IMR-90 (cell line): Measurements from ENCODE around the gene ZNF341. TPM values are rescaled to one million over a fixed set of nuclear protein-coding genes. Genes with fewer than 3 reads are reported as not detected.

ENCODE experiments used
- ATAC-seq: fragments of 200-7000 bp; cut with Tn5 transposase; 2 replicates; pipeline ENCODE4 v1.9.1; 2020; ENCODE audit warnings: low read depth, mild to moderate bottlenecking, moderate library complexity
- BruUV-seq: library from RNA; stranded (reverse); fragments of 400-500 nt; replicated peaks from 2 replicates; lab custom pipeline; 2021; lab: Mats Ljungman, UMichigan
- CTCF ChIA-PET: fragments of 300-600 bp; formaldehyde crosslinking; extraction: SDS; loops from one replicate; lab custom pipeline; 2021; ENCODE audit warnings: antibody characterized with exemption; lab: Yijun Ruan, JAX
- POLR2A ChIA-PET: fragments of 300-600 bp; sonication (Branson Sonifier 250); formaldehyde crosslinking; loops from one replicate; lab custom pipeline; 2022; ENCODE audit warnings: antibody characterized with exemption; ENCODE audit not compliant: unreplicated experiment; lab: Charles Lee
- DNase-seq: peaks from one replicate; pipeline ENCODE4 v3.0.0; 2013
- H2AFZ ChIP-seq: replicated peaks from 2 replicates; pipeline ENCODE3; 2013; ENCODE audit warnings: low read length, mild to moderate bottlenecking; ENCODE audit not compliant: poor library complexity
- H2AK5ac ChIP-seq: 2 replicates; pipeline ENCODE4 v1.6.1; 2013; ENCODE audit warnings: low read depth, low read length, inconsistent platforms
- H2AK9ac ChIP-seq: replicated peaks from 2 replicates; pipeline ENCODE3; 2013; ENCODE audit warnings: mild to moderate bottlenecking, low read depth, low read length, moderate library complexity; ENCODE audit not compliant: poor library complexity
- H2BK120ac ChIP-seq: 2 replicates; pipeline ENCODE4 v1.6.1; 2013; ENCODE audit warnings: low read depth, low read length, inconsistent platforms
- H2BK15ac ChIP-seq: 3 replicates; pipeline ENCODE4 v1.6.1; 2013; ENCODE audit warnings: low read depth, low read length, inconsistent platforms
- H2BK20ac ChIP-seq: 2 replicates; pipeline ENCODE4 v1.6.1; 2013; ENCODE audit warnings: low read depth, mild to moderate bottlenecking, inconsistent platforms, low read length, moderate library complexity
- H2BK5ac ChIP-seq: 2 replicates; pipeline ENCODE4 v1.6.1; 2013; ENCODE audit warnings: mild to moderate bottlenecking, low read depth, low read length, inconsistent platforms; ENCODE audit not compliant: poor library complexity, severe bottlenecking
- H3K14ac ChIP-seq: replicated peaks from 2 replicates; pipeline ENCODE4 v1.6.1; 2013; ENCODE audit warnings: low read depth, low read length, inconsistent platforms
- H3K18ac ChIP-seq: 2 replicates; pipeline ENCODE4 v1.6.1; 2013; ENCODE audit warnings: low read depth, low read length, control low read depth
- H3K23ac ChIP-seq: 2 replicates; pipeline ENCODE4 v1.6.1; 2013; ENCODE audit warnings: low read depth, low read length, inconsistent platforms
- H3K27ac ChIP-seq: 2 replicates; pipeline ENCODE4 v1.5.1; 2013; ENCODE audit warnings: mild to moderate bottlenecking, control low read depth, low read length; ENCODE audit not compliant: insufficient read depth
- H3K27me3 ChIP-seq: 2 replicates; pipeline ENCODE4 v1.6.1; 2013; ENCODE audit warnings: low read length; ENCODE audit not compliant: control insufficient read depth, insufficient read depth
- H3K36me3 ChIP-seq: 2 replicates; pipeline ENCODE4 v1.6.1; 2013; ENCODE audit warnings: low read length, mixed read lengths; ENCODE audit not compliant: control insufficient read depth, insufficient read depth
- H3K4ac ChIP-seq: 2 replicates; pipeline ENCODE4 v1.6.1; 2013; ENCODE audit warnings: low read depth, low read length, inconsistent platforms
- H3K4me1 ChIP-seq: 2 replicates; pipeline ENCODE4 v1.6.1; 2013; ENCODE audit warnings: low read length, mixed read lengths; ENCODE audit not compliant: control insufficient read depth, insufficient read depth
- H3K4me2 ChIP-seq: 2 replicates; pipeline ENCODE4 v1.6.1; 2013; ENCODE audit warnings: low read depth, mild to moderate bottlenecking, control low read depth, low read length, moderate library complexity
- H3K4me3 ChIP-seq: 2 replicates; pipeline ENCODE4 v1.5.1; 2013; ENCODE audit warnings: low read depth, mild to moderate bottlenecking, control low read depth, low read length, moderate library complexity; ENCODE audit not compliant: insufficient read depth
- H3K56ac ChIP-seq: 2 replicates; pipeline ENCODE4 v1.6.1; 2013; ENCODE audit warnings: low read length, inconsistent platforms; ENCODE audit not compliant: insufficient read depth; ENCODE audit errors: extremely low read depth
- H3K79me1 ChIP-seq, 2 experiments: 2 replicates each; pipeline ENCODE4 v1.6.1; 2013; ENCODE audit warnings: low read length in 2 of 2, inconsistent platforms in 1 of 2, low read depth in 1 of 2
- H3K9ac ChIP-seq: 2 replicates; pipeline ENCODE4 v1.6.1; 2013; ENCODE audit warnings: low read depth, low read length, control low read depth
- H3K9me1 ChIP-seq: 2 replicates; pipeline ENCODE4 v1.6.1; 2013; ENCODE audit warnings: low read length, inconsistent platforms; ENCODE audit not compliant: insufficient read depth
- H3K9me3 ChIP-seq: 2 replicates; pipeline ENCODE4 v1.6.1; 2013; ENCODE audit warnings: low read length; ENCODE audit not compliant: control insufficient read depth, insufficient read depth
- H4K20me1 ChIP-seq: 2 replicates; pipeline ENCODE4 v1.6.1; 2013; ENCODE audit warnings: low read length, inconsistent platforms; ENCODE audit not compliant: insufficient read depth
- H4K5ac ChIP-seq: 2 replicates; pipeline ENCODE4 v1.6.1; 2013; ENCODE audit warnings: mild to moderate bottlenecking, low read depth, low read length, control low read depth
- H4K8ac ChIP-seq, 2 experiments: 2 replicates each; pipeline ENCODE4 v1.6.1; 2013; ENCODE audit warnings: low read depth in 2 of 2, low read length in 2 of 2, control low read depth in 1 of 2, inconsistent platforms in 1 of 2
- H4K91ac ChIP-seq: 2 replicates; pipeline ENCODE4 v1.6.1; 2013; ENCODE audit warnings: low read depth, low read length, inconsistent platforms; ENCODE audit not compliant: insufficient read depth
- CHD1 ChIP-seq: IDR thresholded peaks from 2 replicates; pipeline ENCODE4 v1.6.1; 2012; ENCODE audit warnings: low read depth, low read length, improper control_type of control experiment
- NFE2L2 ChIP-seq: fragments of 150-350 bp; IDR thresholded peaks from 2 replicates; pipeline ENCODE4 v1.6.1; 2016; ENCODE audit warnings: low read depth, mild to moderate bottlenecking, low read length
- RAD21 ChIP-seq: IDR thresholded peaks from 2 replicates; pipeline ENCODE4 v1.6.1; 2012; ENCODE audit warnings: low read length, improper control_type of control experiment
- RFX5 ChIP-seq: IDR thresholded peaks from 2 replicates; pipeline ENCODE4 v1.8.0; 2012; ENCODE audit warnings: low read depth, mild to moderate bottlenecking, low read length, moderate library complexity
- WGBS, 2 experiments: methylation state at CpG; one replicate each; pipeline versions ENCODE4 v1.1.5 to v1.1.7; 2013; ENCODE audit warnings: missing lambda C conversion rate in 2 of 2; ENCODE audit not compliant: insufficient read length in 1 of 2; ENCODE audit errors: extremely low coverage in 2 of 2; 5-methylcytosine and 5-hydroxymethylcytosine counted together
- dilution Hi-C: fragments of 300-500 bp; cut with HindIII; formaldehyde crosslinking; loops from one replicate; pipeline ENCODE4 v1.14.3; 2018; ENCODE audit warnings: low sequenced_read_pairs; ENCODE audit not compliant: unreplicated experiment
- in situ Hi-C: fragments of 300-500 bp; cut with MboI; formaldehyde crosslinking; loops from 3 replicates; pipeline ENCODE4 v1.14.3; 2019; ENCODE audit warnings: low sequenced_read_pairs, inconsistent platforms, mixed read lengths
- intact Hi-C: fragments of 100-400 bp; cut with micrococcal nuclease; formaldehyde crosslinking; loops from 2 replicates; pipeline ENCODE4 v1.10.0; 2022
- polyA plus RNA-seq, 3 experiments: library from polyadenylated mRNA; depleted of rRNA; stranded (reverse); fragments of >200 nt; gene quantifications; 2 replicates each; pipeline ENCODE4 v1.2.3, GENCODE V29; 2012; ENCODE audit warnings: low replicate concordance in 1 of 3
- total RNA-seq: library from RNA; depleted of rRNA; stranded (reverse); fragments of >200 nt; gene quantifications from 2 replicates; pipeline ENCODE4 v1.2.3, GENCODE V29; 2012
- TF ChIP-seq, protein P1 (sequence below): fragments of 150-350 bp; IDR thresholded peaks from 2 replicates; pipeline ENCODE4 v1.6.1; 2016; ENCODE audit warnings: low read depth, mild to moderate bottlenecking, low read length, moderate library complexity, borderline replicate concordance
- TF ChIP-seq, protein P2 (sequence below): conservative IDR thresholded peaks from 2 replicates; pipeline ENCODE4 v1.5.1; 2012; ENCODE audit warnings: mild to moderate bottlenecking, low read depth, low read length, improper control_type of control experiment

The ZNF341 gene
- total and polyA plus RNA-seq, 2 of the 4 experiments (the other 2 are of a cell fraction) = 1.1 to 3.4 TPM

DNA sequence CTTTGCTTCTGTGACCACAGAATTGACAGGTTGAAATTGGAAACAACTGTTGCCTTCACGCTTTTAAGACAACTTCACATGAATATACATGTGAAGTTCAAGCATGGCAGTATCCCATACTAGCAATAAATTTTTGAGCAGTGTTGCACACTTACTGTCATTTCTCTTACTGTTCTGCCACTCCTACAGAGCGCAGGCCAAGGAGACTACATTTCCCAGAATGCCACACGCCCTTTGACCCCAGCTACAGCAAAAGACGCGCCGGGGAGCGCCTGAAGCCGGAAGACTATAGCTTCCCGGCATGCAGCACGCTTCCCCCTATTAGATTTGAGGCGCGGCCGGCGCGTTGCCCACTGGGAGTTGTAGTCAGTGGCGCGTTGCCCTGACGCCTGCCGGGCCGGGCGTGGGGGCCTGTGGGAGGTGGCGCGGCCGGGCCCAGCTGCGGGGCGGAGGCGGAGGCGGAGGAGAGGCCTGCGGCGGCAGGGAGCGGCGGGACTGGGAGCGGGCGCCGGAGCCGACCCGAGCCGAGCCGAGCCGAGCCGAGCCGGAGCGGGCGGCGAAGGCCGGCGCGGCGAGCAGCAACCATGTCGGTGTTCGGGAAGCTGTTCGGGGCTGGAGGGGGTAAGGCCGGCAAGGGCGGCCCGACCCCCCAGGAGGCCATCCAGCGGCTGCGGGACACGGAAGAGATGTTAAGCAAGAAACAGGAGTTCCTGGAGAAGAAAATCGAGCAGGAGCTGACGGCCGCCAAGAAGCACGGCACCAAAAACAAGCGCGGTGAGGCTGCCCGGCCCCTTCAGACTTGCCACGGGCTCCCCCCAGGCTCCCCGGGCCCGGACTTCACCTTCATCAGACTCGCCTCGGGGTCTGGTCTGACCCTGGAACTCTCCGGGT, 79.3 kb downstream of the ZNF341 start, which contains the start of gene CHMP4B (continued):
- peak; percentile 15; the same call in 1 of the 2 replicates for TF ChIP-seq NFE2L2
- TF ChIP-seq, protein P1, sequence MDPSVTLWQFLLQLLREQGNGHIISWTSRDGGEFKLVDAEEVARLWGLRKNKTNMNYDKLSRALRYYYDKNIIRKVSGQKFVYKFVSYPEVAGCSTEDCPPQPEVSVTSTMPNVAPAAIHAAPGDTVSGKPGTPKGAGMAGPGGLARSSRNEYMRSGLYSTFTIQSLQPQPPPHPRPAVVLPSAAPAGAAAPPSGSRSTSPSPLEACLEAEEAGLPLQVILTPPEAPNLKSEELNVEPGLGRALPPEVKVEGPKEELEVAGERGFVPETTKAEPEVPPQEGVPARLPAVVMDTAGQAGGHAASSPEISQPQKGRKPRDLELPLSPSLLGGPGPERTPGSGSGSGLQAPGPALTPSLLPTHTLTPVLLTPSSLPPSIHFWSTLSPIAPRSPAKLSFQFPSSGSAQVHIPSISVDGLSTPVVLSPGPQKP = no peak

DNA sequence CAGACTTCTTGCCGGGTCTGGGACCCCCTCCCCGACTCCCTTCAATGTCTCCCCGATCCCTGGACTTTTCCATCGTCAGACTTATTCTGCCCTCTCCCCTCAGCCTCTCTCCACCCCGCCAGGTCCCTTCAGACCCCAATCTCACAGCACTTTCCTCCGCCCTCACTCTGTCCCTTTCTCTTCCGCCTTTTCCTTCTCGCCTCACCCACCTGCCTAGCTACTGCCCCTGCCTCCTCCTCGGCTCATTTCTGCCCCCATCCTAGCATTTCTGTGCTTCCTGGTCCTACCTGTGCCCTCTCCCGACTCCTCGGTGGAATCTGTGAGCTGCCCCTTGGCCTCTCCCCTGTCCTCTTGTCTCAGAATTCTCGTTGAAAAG, 80.0 kb downstream of the ZNF341 start:
- Histone ChIP-seq H3K79me1 (peaks cover 16 to 49% of the 10 kb centered on the region in 2 experiments), H3K4me1 (peaks cover 7% of the 10 kb centered on the region), H3K9ac (peak overlapping the region; percentile 99), H4K5ac (peak overlapping the region; percentile 95), H4K20me1 (peaks cover 49% of the 10 kb centered on the region), H4K8ac (peak overlapping the region; percentile 53 to 89), H2AFZ (peak overlapping the region; percentile 84), H2BK20ac (0 out of 2 replicates have a peak overlapping the region, but pooled peaks have one; percentile 8), H2BK15ac (peak overlapping the region; percentile 72; the same call in 2 of the 3 replicates), H3K14ac (peak overlapping the region; percentile 92), H2AK9ac (peak overlapping the region; percentile 95), H3K4me3 (peak overlapping the region; percentile 90), H3K27me3 (no peaks in the 10 kb centered on the region), H3K27ac (peak overlapping the region; percentile 98), H3K4ac (peak overlapping the region; percentile 93), H3K9me3 (no peaks in the 10 kb centered on the region), H2AK5ac (peak overlapping the region; percentile 78), H2BK120ac (peak overlapping the region; percentile 78), H4K91ac (peak overlapping the region; percentile 89), H2BK5ac (peak overlapping the region; percentile 53), H3K9me1 (peaks cover 26% of the 10 kb centered on the region), H3K18ac (peak overlapping the region; percentile 89), H3K23ac (peak overlapping the region; percentile 88), H3K36me3 (peaks cover 3% of the 10 kb centered on the region), H3K4me2 (peak overlapping the region; percentile 98), H3K56ac (peak overlapping the region; percentile 57)
- no TSS peak for BruUV-seq
- ChIA-PET POLR2A (no interaction called here), CTCF (interaction anchor here (1.3 kb wide), 1 partner anchor 20 kb away, joined by 7 read pairs; no protein-coding TSS in a partner anchor)
- 0% methylated on average over 11 of the region's 12 CpGs; no CpG with 5 or more reads in 1 of the 2 experiments for WGBS, 2 experiments
- dilution Hi-C loops (no loop called here), intact Hi-C loops (loop anchor here (5.0 to 10.0 kb wide), 2 partner anchors 79 to 147 kb away; partner anchors contain the start of genes ACTL10, C20orf144 and ZNF341), in situ Hi-C loops (no loop called here)
- DNase-seq = no peak
- no peak; the same call in 1 of the 2 replicates for ATAC-seq
- TF ChIP-seq RFX5 = no peak
- TF ChIP-seq CHD1 = 0 out of 2 replicates have a peak, but pooled peaks have one; percentile 23
- TF ChIP-seq RAD21 = no peak
- TF ChIP-seq NFE2L2 = no peak
- TF ChIP-seq, protein P2, sequence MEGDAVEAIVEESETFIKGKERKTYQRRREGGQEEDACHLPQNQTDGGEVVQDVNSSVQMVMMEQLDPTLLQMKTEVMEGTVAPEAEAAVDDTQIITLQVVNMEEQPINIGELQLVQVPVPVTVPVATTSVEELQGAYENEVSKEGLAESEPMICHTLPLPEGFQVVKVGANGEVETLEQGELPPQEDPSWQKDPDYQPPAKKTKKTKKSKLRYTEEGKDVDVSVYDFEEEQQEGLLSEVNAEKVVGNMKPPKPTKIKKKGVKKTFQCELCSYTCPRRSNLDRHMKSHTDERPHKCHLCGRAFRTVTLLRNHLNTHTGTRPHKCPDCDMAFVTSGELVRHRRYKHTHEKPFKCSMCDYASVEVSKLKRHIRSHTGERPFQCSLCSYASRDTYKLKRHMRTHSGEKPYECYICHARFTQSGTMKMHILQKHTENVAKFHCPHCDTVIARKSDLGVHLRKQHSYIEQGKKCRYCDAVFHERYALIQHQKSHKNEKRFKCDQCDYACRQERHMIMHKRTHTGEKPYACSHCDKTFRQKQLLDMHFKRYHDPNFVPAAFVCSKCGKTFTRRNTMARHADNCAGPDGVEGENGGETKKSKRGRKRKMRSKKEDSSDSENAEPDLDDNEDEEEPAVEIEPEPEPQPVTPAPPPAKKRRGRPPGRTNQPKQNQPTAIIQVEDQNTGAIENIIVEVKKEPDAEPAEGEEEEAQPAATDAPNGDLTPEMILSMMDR = no peak
